Measurements from ENCODE around the gene POLE2.
"Not testable (repeated sequence)": the region's sequence is repeated elsewhere in the genome, so short reads cannot be mapped to it uniquely, and the experiment has no call there.

POLE2 gene

DNA sequence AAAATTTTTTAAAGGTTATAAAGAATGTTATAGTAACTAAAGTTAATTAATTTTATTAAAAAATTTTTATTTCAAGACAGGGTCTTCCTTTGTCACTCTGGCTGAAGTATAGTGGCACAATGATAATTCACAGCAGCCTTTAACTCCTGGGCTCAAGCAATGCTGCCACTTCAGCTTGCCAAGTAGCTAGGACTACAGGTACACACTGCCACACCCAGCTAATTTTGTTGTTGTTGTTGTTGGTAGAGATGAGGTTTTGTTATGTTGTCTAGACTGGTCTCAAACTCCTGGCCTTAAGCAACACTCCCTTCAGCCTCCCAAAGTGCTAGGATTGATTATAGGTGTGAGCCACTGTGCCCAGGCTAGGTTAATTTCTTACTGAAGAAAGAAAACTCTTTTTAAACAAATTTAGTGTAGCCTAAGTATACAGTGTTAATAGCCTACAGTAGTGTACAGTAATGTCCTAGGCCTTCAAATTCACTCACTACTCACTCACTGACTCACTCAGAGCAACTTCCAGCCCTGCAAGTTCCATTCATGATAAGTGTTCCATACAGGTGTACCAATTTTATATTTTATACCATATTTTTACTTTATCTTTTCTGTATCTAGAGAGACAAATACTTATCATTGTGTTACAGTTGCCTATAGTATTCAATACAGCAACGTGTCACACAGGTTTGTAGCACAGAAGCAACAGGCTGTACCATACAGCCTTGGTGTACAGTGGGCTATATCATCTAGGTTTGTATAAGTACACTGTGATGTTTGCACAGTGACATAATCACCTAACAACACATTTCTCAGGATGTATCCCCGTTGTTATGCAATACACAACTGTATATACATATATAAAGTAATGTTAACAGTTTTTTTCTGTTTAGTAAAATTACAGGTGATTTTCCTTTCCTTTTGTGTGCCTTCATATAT, 28.2 kb downstream of the POLE2 start:
- no peak for DNase-seq

DNA sequence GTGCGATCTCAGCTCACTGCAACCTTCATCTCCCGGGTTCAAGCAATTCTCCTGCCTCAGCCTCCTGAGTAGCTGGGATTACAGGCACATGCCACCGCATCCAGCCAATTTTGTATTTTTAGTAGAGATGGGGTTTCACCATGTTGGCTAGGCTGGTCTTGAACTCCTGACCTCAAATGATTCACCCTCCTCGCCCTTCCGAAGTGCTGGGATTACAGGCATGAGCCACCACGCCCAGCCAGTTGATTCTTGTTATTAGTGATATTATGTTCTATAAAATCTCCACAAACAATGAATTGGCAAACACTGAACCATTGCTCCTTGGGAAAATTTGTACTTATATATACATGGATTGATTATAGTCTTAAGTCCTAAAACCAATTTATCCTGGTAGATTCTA, 30.5 kb downstream of the POLE2 start:
- DNase-seq, result not testable (repeated sequence)

DNA sequence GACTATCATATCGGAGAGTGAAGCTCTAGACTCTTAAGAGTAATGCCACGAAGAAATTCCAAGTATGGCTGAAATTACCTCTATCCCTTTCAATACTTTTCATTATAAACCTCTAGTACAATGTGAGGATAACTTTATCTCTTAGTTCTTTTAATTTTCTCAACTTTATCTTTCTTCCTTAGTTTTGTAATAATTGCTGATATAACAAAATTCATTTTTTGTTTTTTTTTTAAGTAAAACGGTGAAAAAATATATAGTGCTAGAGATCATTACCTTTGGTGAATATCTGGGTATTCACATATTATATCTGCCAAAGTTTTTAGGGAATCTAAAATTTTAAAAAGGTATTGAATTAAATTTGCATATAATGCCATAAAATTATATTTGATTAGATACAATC, 33.5 kb downstream of the POLE2 start:
- no peak for DNase-seq

DNA sequence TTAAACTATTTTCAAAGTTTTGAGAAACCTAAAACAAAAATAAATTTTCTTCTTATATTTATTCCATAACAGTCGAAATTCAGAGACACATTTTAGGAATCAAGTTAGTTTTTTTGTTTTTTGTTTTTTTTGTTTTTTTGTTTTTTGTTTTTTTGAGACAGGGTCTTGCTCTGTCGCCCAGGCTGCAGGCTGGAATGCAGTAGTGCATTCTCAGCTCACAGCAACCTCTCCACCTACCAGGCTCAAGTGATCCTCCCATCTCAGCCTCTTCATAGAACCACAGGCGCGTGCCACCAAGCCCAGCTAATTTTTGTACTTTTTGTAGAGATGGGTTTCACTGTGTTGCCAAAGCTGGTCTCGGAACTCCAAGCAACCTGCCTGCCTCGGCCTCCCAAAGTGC, 34.5 kb downstream of the POLE2 start:
- no peak for DNase-seq

DNA sequence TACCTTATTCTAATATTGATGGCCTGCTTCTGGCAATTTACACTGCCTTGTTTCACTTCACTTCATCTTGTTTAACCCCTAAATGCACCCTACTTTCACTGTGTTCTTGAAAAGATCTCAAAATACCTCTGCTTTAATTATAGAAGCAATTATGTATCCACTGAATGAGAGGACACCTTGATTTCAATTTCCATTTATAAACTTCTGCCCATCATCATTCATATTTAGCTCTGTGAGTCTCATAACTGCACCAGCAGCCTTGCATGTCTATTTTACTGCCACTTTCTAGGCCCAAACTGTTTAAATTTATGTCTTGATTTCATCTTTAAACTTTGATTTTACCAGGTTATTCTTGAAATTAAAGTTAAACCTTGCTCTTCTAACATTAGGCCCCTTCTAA, 45.9 kb downstream of the POLE2 start:
- no peak for DNase-seq

DNA sequence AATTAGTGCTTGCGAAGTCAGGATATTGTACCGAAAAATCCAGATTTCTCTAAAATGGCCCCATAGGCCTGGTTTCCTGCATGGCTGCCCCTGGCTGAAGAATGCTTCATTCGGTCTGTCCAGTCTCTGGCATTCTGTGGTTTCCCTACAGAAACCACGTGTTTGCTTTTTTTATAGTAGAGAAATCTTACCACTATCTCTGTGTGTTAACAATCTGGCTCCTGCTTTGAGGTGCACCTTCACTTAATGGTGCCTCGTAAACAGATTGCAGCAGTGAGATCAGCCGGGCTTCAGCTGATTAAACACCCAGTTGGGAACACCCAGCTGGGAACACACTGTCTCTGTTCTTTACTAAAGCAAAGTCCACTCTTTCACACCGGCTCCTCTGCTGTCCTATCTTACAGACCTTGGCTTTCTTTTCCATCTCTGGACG, 46.3 kb downstream of the POLE2 start:
- DNase-seq, result no peak

DNA sequence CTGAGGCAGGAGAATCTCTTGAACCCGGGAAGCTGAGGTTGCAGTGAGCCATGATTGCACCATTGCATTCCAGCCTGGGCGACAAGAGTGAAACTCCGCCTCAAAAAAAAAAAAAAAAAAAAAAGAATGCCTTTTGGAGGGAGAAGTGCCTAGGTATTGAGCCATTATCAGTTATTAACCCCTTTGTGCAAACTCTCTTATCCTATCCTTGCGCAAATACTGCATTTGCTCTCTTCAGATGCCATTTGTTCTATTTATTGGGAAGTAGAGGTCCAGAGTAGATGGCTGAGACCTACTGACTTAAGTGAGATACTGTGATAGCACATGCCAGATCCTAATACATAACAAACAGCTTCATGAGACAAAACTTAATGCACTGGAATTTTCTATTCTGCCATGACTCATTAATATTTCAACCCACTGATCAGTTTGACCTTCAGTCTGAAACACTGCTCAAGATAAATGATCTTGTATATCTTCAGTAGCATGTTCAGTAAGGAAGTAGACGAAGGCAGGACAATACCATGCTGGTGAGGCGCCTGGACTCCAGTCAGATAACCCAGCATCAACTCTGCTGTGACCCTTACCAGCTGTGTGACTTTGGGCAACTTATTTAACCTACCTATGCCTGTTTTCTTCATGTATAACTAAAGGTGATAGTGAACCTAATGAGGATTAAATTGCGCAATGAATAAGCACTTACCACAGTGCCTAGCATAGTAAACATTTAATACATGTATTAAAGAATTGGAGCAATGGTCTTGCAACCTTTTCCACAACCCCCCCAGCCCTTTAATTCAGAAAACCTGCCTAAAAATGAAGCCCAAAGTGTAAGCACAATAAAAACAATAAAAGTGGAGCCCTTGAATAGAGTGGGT, 47.2 kb downstream of the POLE2 start:
- no peak for DNase-seq

DNA sequence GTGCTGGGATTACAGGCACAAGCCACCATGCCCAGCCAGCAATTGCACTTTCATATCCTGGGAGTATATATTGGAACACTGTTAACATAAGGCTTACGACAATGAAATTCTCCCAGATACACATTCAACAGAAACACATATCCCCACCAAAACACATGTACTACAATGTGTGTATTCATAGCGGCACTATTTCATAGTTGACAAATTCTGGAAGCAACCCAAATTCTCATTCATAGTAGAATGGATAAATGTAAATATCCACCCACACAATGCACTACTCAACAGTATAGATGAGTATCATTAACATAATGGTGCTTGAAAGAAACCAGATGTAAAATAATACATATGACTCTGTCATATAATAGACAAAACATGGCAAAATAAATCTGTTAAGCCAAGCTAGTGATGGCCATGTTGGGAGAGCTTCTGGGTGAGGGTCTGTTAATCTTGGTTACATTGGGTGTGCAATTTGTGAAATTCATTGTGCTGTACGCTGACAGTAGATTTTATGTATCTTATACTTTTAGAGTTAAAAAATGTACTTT, 50.4 kb downstream of the POLE2 start:
- no peak for DNase-seq

DNA sequence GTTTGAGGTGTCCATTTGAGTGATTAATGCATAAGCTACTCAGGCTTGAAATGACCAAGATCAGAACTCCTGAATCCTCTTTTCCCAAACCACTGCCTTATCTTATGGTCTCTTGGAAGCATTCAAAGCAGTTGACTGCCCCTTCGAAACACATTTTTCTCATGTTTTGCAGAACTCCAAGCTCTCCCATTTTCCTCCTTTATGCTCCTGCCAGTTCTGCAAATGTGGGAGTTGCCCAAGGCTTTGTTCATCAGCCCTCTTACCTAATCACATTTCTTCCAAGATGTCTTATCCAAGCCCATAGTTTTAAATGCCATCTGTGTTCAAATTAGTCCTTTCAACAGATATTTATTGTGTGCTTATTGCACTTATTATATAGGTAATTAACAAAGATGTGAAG, 51.1 kb downstream of the POLE2 start:
- no peak for DNase-seq

DNA sequence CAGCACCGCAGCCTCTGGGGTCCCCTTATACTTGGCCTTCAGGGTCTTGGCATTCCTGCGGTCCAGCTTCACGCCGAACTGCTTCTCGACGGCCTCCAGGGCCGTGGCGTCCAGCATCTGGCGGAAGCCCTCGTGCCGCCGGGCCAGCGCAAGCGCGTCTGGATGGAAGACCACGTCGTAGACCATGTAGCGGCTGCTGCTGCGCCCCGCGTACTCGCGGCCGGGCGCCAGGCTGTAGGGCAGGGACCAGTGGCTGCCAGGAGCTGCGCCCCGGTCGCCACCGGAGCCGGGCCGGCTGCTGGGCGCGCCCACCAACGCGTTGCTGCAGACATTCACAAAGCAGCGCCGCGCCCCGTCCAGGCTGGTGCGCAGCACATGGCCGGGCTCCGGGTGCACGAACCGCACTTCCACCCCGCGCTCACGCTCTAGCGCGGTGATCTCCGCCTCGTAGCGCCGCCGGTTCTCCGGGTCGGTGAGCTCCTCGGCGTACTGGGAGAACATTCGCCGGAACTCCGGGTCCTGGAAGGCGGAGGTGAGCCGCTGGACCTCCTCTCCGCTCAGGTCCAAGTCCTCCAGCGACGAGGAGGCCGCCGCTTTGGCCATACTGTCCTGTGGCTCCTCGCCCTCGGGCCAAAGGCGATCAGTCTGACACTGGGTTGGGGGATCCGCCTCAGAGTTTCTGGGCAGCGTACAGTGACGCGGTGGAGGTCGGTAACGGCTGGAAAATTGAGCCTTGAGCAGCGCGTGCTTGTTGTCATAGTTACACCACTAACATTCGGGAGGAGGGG, 53.3 kb downstream of the POLE2 start, which contains the start of gene DNAAF2:
TSS of gene DNAAF2 (minus strand) at position 698 of the 788 bp plus-strand sequence. CDS start at position 603, 95 bp downstream.
- peak; percentile 59 for DNase-seq

DNA sequence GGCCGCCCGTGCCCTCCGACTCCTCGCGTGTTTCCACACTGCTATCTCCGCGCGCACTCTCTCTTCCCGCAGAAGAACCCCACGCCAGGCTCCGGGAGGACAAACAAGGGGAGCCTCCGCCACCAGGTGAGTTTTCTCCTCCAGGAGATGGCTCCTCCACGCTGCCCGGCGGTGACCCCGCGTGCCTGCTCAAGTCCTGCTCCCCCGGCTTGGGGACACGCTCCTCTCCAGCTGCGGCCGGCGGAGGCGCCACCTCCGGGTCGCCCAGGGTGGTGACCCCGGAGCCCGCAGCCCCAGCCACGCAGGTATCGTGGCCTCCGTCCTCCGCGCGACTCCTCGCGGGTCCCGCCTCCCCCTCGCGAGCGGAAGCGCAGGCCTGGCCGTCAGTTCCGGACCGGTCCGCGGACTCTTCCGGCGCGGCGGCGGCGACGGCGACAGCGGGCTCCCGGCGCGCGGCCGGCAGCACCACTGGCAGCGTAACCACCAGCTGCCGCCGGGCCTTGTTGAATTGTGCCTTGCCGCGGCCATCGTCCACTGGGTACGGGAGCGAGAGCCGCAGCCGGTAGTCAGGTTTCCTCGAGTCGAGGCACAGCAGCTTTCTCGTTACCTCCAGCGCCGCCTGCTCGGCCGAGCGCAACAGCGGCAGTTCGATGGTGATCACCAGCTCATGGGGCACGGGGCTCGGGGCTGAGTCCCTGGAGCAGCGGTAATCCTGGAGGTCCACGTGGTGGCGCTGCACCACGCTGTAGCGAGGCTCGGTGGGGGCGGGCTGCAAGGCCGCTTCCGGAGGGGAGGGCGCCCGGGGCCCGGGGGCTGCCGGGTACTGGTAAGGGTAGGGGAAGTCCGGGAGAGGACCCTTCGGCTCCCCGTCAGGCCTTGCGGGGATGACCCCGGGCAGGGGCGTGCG, 54.1 kb downstream of the POLE2 start:
- DNase-seq, result peak; percentile 95

DNA sequence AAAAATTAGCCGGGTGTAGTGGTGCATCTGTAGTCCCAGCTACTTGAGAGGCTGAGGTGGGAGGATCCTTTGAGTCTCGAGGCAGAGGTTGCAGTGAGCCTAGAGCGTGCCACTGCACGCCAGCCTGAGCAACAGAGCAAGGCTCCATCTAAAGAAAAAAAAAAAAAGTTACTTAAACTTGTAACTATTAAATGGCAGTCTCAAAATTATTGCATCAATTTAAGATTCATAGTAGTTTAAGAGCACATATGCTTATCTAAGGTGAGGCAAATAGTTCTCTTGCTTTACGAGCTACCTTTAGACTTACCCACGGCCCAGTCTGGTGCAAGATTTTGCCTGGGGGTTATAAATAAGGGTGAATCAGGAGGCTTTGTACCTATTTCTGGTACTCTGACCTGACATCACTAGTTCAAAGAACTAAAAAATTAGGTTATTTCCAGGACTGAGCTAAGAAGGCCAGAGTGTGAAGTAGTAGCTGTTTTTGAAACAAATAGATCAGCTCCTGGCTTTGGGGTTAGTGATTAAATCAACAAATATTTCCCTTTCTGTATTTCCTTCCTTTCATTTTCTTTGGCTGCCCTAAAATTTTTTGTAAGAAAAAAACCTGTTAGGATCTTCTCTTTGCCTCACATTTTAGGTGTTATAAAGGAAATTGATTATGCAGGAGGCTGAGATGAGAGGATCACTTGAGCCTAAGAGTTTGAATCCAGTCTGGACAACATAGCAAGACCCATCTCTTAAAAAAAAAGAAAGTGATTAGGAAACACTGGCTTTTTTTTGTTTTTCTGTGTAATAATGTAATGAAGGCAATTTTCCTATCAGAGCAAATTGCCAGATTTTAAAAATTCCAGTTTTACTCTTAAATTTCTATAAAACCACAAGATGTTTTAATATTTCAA, 63.8 kb downstream of the POLE2 start:
- DNase-seq, result no peak

DNA sequence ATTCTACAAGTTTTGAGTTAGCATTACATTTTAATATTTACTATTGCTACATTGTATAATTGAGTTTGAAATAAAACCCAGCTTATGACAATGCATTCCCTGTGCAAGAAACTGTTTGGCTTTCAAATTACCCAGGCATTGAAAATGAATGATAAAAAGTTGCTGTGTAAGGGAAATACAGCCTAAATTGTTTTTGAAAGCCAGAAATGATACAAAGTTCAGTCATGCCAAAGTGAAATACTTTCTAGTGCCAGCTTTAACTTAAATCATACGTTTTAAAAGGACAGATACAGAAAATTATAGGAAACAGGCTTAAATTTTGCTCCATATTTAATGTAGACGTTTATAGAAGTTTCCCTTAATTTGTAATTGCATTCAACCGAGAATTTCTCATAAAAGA, 64.6 kb downstream of the POLE2 start:
- no peak for DNase-seq

DNA sequence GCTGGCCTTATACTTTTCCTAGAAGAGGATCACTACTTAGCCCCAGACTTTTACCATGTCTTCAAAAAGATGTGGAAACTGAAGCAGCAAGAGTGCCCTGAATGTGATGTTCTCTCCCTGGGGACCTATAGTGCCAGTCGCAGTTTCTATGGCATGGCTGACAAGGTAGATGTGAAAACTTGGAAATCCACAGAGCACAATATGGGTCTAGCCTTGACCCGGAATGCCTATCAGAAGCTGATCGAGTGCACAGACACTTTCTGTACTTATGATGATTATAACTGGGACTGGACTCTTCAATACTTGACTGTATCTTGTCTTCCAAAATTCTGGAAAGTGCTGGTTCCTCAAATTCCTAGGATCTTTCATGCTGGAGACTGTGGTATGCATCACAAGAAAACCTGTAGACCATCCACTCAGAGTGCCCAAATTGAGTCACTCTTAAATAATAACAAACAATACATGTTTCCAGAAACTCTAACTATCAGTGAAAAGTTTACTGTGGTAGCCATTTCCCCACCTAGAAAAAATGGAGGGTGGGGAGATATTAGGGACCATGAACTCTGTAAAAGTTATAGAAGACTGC, 65.9 kb downstream of the POLE2 start:
- no peak for DNase-seq

DNA sequence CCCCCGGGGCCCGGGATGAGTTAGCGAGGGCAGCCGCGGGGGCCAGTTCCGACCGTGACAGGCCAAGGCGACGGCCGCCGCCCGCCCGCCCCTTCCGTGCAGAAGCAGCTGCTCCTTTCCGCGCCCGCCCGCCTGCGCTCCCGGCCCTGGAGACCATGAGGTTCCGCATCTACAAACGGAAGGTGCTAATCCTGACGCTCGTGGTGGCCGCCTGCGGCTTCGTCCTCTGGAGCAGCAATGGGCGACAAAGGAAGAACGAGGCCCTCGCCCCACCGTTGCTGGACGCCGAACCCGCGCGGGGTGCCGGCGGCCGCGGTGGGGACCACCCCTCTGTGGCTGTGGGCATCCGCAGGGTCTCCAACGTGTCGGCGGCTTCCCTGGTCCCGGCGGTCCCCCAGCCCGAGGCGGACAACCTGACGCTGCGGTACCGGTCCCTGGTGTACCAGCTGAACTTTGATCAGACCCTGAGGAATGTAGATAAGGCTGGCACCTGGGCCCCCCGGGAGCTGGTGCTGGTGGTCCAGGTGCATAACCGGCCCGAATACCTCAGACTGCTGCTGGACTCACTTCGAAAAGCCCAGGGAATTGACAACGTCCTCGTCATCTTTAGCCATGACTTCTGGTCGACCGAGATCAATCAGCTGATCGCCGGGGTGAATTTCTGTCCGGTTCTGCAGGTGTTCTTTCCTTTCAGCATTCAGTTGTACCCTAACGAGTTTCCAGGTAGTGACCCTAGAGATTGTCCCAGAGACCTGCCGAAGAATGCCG, 66.7 kb downstream of the POLE2 start:
- peak; percentile 62 for DNase-seq

DNA sequence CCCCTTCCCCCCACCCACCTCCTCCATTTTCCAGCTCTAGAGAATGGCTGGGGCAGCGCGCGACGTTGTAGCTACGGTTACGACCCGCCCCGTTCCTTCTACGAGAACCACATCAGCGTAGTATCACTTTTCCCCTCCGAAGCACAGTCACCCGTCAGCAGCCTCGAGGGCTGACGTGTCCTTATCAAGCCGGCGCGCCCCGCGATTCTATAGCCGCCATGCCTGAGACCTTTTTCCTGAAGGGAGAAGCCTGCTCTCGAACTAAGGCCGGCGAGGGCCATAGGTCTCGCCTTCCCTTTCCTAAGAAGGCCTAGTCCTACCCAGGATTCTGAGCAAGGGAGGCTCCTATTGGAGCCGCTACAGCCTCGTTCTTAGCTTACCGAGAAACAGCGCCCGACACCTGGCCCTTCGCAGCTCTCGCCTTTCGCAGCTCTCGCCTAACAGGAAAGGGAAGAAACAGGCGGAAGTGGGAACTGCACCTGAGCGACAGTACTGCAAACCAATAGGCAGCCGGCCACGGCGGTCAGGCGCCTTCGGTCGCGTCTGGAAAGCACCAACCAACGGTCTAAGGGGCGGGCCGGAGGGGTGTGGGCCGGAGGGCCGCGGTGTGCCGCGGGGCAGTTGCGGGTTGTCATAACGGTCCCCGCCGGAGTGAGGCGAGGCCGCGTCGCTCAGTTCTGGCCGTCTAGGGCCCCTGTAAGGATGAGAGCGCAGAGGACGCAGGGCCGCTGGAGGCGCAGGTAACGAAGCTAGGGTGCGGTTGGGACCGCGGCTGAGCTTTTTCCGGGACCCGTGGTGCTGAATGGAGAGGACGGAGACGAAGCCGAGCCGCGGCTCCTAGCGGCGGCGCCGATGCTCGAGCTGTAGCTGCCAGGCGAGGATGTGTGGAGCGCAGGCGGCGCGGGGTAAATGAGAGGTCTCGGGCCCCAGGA, 67.6 kb downstream of the POLE2 start, which contains the start of the genes MGAT2 and RPL36AL:
TSS of gene MGAT2 (plus strand) at position 618 of the 932 bp plus-strand sequence. CDS start 470 bp downstream, outside the sequence.
TSS of gene RPL36AL (minus strand) at position 445 of the 932 bp plus-strand sequence. CDS start 1,522 bp downstream, outside the sequence.
- DNase-seq, result peak; percentile 95

DNA sequence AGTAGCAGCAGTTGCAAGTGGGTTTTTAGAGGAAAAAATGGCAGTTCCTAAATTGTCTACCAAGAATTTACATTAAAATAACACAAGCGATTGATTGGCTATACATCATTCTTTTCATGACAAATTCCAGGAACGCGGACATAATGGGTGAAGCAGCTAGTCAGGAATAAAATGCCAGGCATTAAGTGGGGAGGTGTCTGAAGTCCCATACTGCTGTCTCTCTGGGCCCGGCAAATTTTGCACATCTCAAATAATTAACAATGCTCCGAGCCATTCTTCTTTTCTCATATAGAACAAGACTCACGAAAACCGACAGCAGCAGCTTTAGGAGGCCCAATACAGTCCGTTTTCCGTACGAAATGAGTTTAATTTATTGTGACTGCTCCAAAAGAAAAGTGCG, 68.3 kb downstream of the POLE2 start:
- no peak for DNase-seq

DNA sequence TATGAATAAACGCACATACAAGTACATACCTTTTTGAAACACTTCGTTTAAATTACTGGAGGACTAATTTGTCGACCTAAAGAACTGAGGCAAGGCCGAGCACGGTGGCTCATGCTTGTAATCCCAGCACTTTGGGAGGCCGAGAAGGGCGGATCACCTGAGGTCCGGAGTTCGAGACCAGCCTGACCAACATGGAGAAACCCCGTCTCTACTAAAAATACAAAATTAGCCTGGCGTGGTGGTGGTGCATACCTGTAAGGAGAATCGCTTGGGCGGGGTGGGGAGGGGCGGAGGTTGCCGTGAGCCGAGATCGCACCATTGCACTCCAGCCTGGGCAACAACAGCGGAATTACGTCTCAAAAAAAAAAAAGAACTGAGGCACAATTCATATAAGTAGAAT, 68.7 kb downstream of the POLE2 start:
- not testable (repeated sequence) for DNase-seq
